Neural progenitor cell (in vitro differentiated cells): ENCODE results near the gene PTPN14. TPM values are rescaled to one million over a fixed set of nuclear protein-coding genes. Genes with fewer than 3 reads are reported as not detected.
A peak's percentile ranks its signal among the peaks of the same experiment; 100 is the strongest.
"Not testable (repeated sequence)": the region's sequence is repeated elsewhere in the genome, so short reads cannot be mapped to it uniquely, and the experiment has no call there.

ENCODE experiments used
- DNase-seq: peaks from one replicate; pipeline ENCODE4 v3.0.0-alpha.2; 2016; ENCODE audit warnings: low spot score
- H2AFZ ChIP-seq: fragments of 200-600 bp; sonication (generic); replicated peaks from 2 replicates; pipeline ENCODE4 v1.6.1; 2016; ENCODE audit warnings: antibody characterized with exemption
- H3F3A ChIP-seq: fragments of 200-600 bp; sonication (generic); 2 replicates; pipeline ENCODE4 v1.6.1; 2016; ENCODE audit warnings: antibody characterized with exemption, low read depth
- H3K27ac ChIP-seq: fragments of 200-600 bp; sonication (generic); 2 replicates; pipeline ENCODE4 v1.5.1; 2016; ENCODE audit warnings: mild to moderate bottlenecking
- H3K27me3 ChIP-seq: fragments of 200-600 bp; sonication (generic); 2 replicates; pipeline ENCODE4 v1.6.1; 2016; ENCODE audit warnings: mild to moderate bottlenecking, moderate library complexity
- H3K36me3 ChIP-seq: fragments of 200-600 bp; sonication (generic); 2 replicates; pipeline ENCODE4 v1.5.1; 2016
- H3K4me1 ChIP-seq: fragments of 200-600 bp; sonication (generic); 2 replicates; pipeline ENCODE4 v1.6.1; 2016; ENCODE audit warnings: mixed run types
- H3K4me2 ChIP-seq: fragments of 200-600 bp; sonication (generic); 2 replicates; pipeline ENCODE4 v1.6.1; 2016
- H3K4me3 ChIP-seq: fragments of 200-600 bp; sonication (generic); 2 replicates; pipeline ENCODE4 v1.5.1; 2016
- H3K79me2 ChIP-seq: fragments of 200-600 bp; sonication (generic); 2 replicates; pipeline ENCODE4 v1.6.1; 2016; ENCODE audit warnings: low read depth
- H3K9ac ChIP-seq: fragments of 200-600 bp; sonication (generic); 2 replicates; pipeline ENCODE4 v1.6.1; 2016
- H3K9me3 ChIP-seq: fragments of 200-600 bp; sonication (generic); 2 replicates; pipeline ENCODE4 v1.5.1; 2016; ENCODE audit warnings: low read depth
- H4K20me1 ChIP-seq: fragments of 200-600 bp; sonication (generic); 2 replicates; pipeline ENCODE4 v1.6.1; 2016; ENCODE audit warnings: low read depth
- H3K27ac Mint-ChIP-seq: 3 replicates; pipeline ENCODE4 v1.8.0; 2021; ENCODE audit warnings: mixed read lengths
- H3K27me3 Mint-ChIP-seq: 2 replicates; pipeline ENCODE4 v1.8.0; 2022; ENCODE audit warnings: low read depth, mild to moderate bottlenecking, inconsistent platforms, moderate library complexity, mixed read lengths; ENCODE audit not compliant: insufficient read depth
- H3K36me3 Mint-ChIP-seq: 3 replicates; pipeline ENCODE4 v1.8.0; 2021; ENCODE audit warnings: mixed read lengths
- H3K4me1 Mint-ChIP-seq: 3 replicates; pipeline ENCODE4 v1.8.0; 2021; ENCODE audit warnings: mixed read lengths
- H3K4me3 Mint-ChIP-seq: 3 replicates; pipeline ENCODE4 v1.8.0; 2021; ENCODE audit warnings: mild to moderate bottlenecking, moderate library complexity, mixed read lengths
- H3K9me3 Mint-ChIP-seq: 3 replicates; pipeline ENCODE4 v1.8.0; 2020; ENCODE audit warnings: mixed read lengths
- CTCF ChIP-seq: fragments of 200-600 bp; sonication (generic); IDR thresholded peaks from 2 replicates; pipeline ENCODE4 v1.5.1; 2017; ENCODE audit warnings: antibody characterized with exemption, mild to moderate bottlenecking
- EZH2 ChIP-seq: fragments of 200-600 bp; sonication (generic); IDR thresholded peaks from 2 replicates; pipeline ENCODE4 v1.6.1; 2017; ENCODE audit warnings: antibody characterized with exemption, mild to moderate bottlenecking, moderate library complexity
- EZH2phosphoT487 ChIP-seq: fragments of 200-600 bp; sonication (generic); IDR thresholded peaks from 2 replicates; pipeline ENCODE4 v1.6.1; 2017; ENCODE audit warnings: antibody characterized with exemption
- total RNA-seq: library from RNA; depleted of rRNA; stranded (reverse); fragments of >200 nt; gene quantifications from 2 replicates; pipeline ENCODE4 v1.2.3, GENCODE V29; 2015; ENCODE audit warnings: low replicate concordance

PTPN14 gene
- total RNA-seq, 1 donor from 2014 or later = 28.3 TPM

- Histone ChIP-seq H3K27ac (no peak overlapping the region), H3K9me3 (no peaks in the 10 kb centered on the region), H3K27me3 (no peaks in the 10 kb centered on the region), H3K9ac (no peak overlapping the region), H3F3A (peaks cover 26% of the 10 kb centered on the region), H3K4me1 (peaks cover 40% of the 10 kb centered on the region), H4K20me1 (no peaks in the 10 kb centered on the region), H3K4me3 (no peak overlapping the region), H2AFZ (no peak overlapping the region), H3K36me3 (peaks cover 7% of the 10 kb centered on the region), H3K4me2 (no peak overlapping the region), H3K79me2 (peaks cover 83% of the 10 kb centered on the region)
- H3K4me1 Mint-ChIP-seq = peaks cover 30% of the 10 kb centered on the region
- no peak overlapping the region for H3K27ac Mint-ChIP-seq
- no peak for DNase-seq
- H3K27me3 Mint-ChIP-seq = peaks cover 3% of the 10 kb centered on the region
- H3K4me3 Mint-ChIP-seq = no peak overlapping the region
- H3K36me3 Mint-ChIP-seq = peaks cover 16% of the 10 kb centered on the region
- TF ChIP-seq CTCF = no peak
- no peak for TF ChIP-seq EZH2phosphoT487
- no peak for TF ChIP-seq EZH2
- peaks cover 24% of the 10 kb centered on the region for H3K9me3 Mint-ChIP-seq
Observed at GRCh38 chr1:214510477-214510876, 40.9 kb downstream of the PTPN14 start.

GRCh38 chr1:214509622-214510021 is 41.8 kb downstream of the PTPN14 start:
- H3K4me1 Mint-ChIP-seq = peaks cover 27% of the 10 kb centered on the region
- not testable (repeated sequence) for H3K4me2 ChIP-seq, H3K27me3 Mint-ChIP-seq, H3K27ac Mint-ChIP-seq, H3K27ac ChIP-seq, H3K9me3 ChIP-seq, DNase-seq, H3K4me3 Mint-ChIP-seq, H2AFZ ChIP-seq, H3K36me3 ChIP-seq, H3K4me3 ChIP-seq, H4K20me1 ChIP-seq, H3K9ac ChIP-seq, H3K27me3 ChIP-seq
- H3K9me3 Mint-ChIP-seq = peaks cover 24% of the 10 kb centered on the region
- Histone ChIP-seq H3F3A (peaks cover 18% of the 10 kb centered on the region), H3K79me2 (peaks cover 92% of the 10 kb centered on the region), H3K4me1 (peaks cover 36% of the 10 kb centered on the region)
- H3K36me3 Mint-ChIP-seq = peaks cover 22% of the 10 kb centered on the region

GRCh38 chr1:214506972-214507431 is 44.4 kb downstream of the PTPN14 start:
- Histone ChIP-seq H2AFZ (no peak overlapping the region), H3K79me2 (peaks cover 97% of the 10 kb centered on the region), H3K4me2 (peak overlapping the region; percentile 47), H3K27ac (no peak overlapping the region), H4K20me1 (peaks cover 4% of the 10 kb centered on the region), H3F3A (peaks cover 3% of the 10 kb centered on the region), H3K9ac (no peak overlapping the region), H3K27me3 (no peaks in the 10 kb centered on the region), H3K4me3 (no peak overlapping the region), H3K4me1 (peaks cover 20% of the 10 kb centered on the region), H3K36me3 (peaks cover 7% of the 10 kb centered on the region), H3K9me3 (no peaks in the 10 kb centered on the region)
- DNase-seq = peak; percentile 52
- peaks cover 14% of the 10 kb centered on the region for H3K4me1 Mint-ChIP-seq
- H3K27ac Mint-ChIP-seq = no peak overlapping the region
- H3K9me3 Mint-ChIP-seq = peaks cover 21% of the 10 kb centered on the region
- peaks cover 19% of the 10 kb centered on the region for H3K36me3 Mint-ChIP-seq
- H3K27me3 Mint-ChIP-seq = peaks cover 4% of the 10 kb centered on the region
- H3K4me3 Mint-ChIP-seq = no peak overlapping the region
- TF ChIP-seq CTCF (no peak), EZH2phosphoT487 (no peak), EZH2 (no peak)

- H2AFZ ChIP-seq = no peak overlapping the region
- H3K36me3 ChIP-seq = peaks cover 3% of the 10 kb centered on the region
- H3K9ac ChIP-seq = no peak overlapping the region
- H3K4me3 ChIP-seq = no peak overlapping the region
- no peaks in the 10 kb centered on the region for H3K9me3 ChIP-seq
- H4K20me1 ChIP-seq = peaks cover 4% of the 10 kb centered on the region
- Mint-ChIP-seq H3K9me3 (peaks cover 4% of the 10 kb centered on the region), H3K4me3 (no peak overlapping the region), H3K27me3 (peaks cover 4% of the 10 kb centered on the region), H3K27ac (no peak overlapping the region), H3K4me1 (peaks cover 22% of the 10 kb centered on the region), H3K36me3 (peaks cover 11% of the 10 kb centered on the region)
- peaks cover 94% of the 10 kb centered on the region for H3K79me2 ChIP-seq
- TF ChIP-seq CTCF = no peak
- TF ChIP-seq EZH2 = no peak
- no peak for TF ChIP-seq EZH2phosphoT487
- no peak for DNase-seq
- H3K27me3 ChIP-seq = no peaks in the 10 kb centered on the region
- H3K4me2 ChIP-seq = no peak overlapping the region
- peaks cover 29% of the 10 kb centered on the region for H3K4me1 ChIP-seq
- no peak overlapping the region for H3K27ac ChIP-seq
- H3F3A ChIP-seq = peaks cover 7% of the 10 kb centered on the region
Observed at GRCh38 chr1:214505134-214505533, 46.3 kb downstream of the PTPN14 start.
